ENCODE data around the gene SUN3. TPM values are rescaled to one million over a fixed set of nuclear protein-coding genes. Genes with fewer than 3 reads are reported as not detected.

SUN3 gene
- total RNA-seq, 2 experiments from 2014 or later: 2.9 TPM; not detected in 1

- Histone ChIP-seq H3K4me2 (ENCODE audit: low read length) (no peak overlapping the region), H3K9me2 (ENCODE audit: insufficient read depth, low read length) (no peaks in the 10 kb centered on the region), H3K36me3 (ENCODE audit: insufficient read depth, low read length) (no peaks in the 10 kb centered on the region), H3K79me2 (ENCODE audit: insufficient read depth, low read depth, low read length) (no peaks in the 10 kb centered on the region), H2AFZ (ENCODE audit: low read length) (no peak overlapping the region), H3K4me3 (ENCODE audit: low read depth, low read length, poor library complexity, severe bottlenecking) (no peak overlapping the region), H4K20me1 (ENCODE audit: insufficient read depth, low read length) (no peaks in the 10 kb centered on the region), H3K4me1 (ENCODE audit: insufficient read depth, low read length, poor library complexity, severe bottlenecking) (no peaks in the 10 kb centered on the region), H3K27ac (ENCODE audit: low read depth, low read length, poor library complexity, severe bottlenecking) (no peak overlapping the region), H3K9me3 (ENCODE audit: low read length) (no peaks in the 10 kb centered on the region)
- ChIA-PET CTCF (ENCODE audit: unreplicated experiment) (interaction anchor here (0.6 to 1.6 kb wide), 5 partner anchors 11 to 165 kb away, joined by 3 to 9 read pairs (median 3); no protein-coding TSS in a partner anchor), POLR2A (interaction anchor here (0.5 to 1.8 kb wide), 6 partner anchors 11 to 400 kb away, joined by 3 to 4 read pairs (median 3); no protein-coding TSS in a partner anchor)
- intact Hi-C loops (cut with micrococcal nuclease; ENCODE audit: unreplicated experiment): loop anchor here (1.0 to 2.0 kb wide), 3 partner anchors 24 to 209 kb away; no protein-coding TSS in a partner anchor
- TF ChIP-seq EZH2phosphoT487 (IDR thresholded peaks at IDR 0.05; ENCODE audit: borderline replicate concordance, low read depth, low read length) (no peak), CTCF (conservative IDR thresholded peaks at IDR 0.05; ENCODE audit: low read length) (peak; percentile 97)
- peak; percentile 81 for DNase-seq (ENCODE audit: low spot score)
- BruUV-seq (replicated peaks): no TSS peak
These were observed 83.5 kb downstream of the SUN3 start for GRCh38 chr7:47945261-47946015.

GRCh38 chr7:47944536-47945260 lies 84.2 kb downstream of the SUN3 start:
- no TSS peak for BruUV-seq (replicated peaks)
- Histone ChIP-seq H3K27ac (ENCODE audit: low read depth, low read length, poor library complexity, severe bottlenecking) (no peak overlapping the region), H3K9me3 (ENCODE audit: low read length) (no peaks in the 10 kb centered on the region), H3K79me2 (ENCODE audit: insufficient read depth, low read depth, low read length) (no peaks in the 10 kb centered on the region), H3K36me3 (ENCODE audit: insufficient read depth, low read length) (no peaks in the 10 kb centered on the region), H4K20me1 (ENCODE audit: insufficient read depth, low read length) (no peaks in the 10 kb centered on the region), H3K4me2 (ENCODE audit: low read length) (no peak overlapping the region), H2AFZ (ENCODE audit: low read length) (no peak overlapping the region), H3K9me2 (ENCODE audit: insufficient read depth, low read length) (no peaks in the 10 kb centered on the region), H3K4me3 (ENCODE audit: low read depth, low read length, poor library complexity, severe bottlenecking) (no peak overlapping the region), H3K4me1 (ENCODE audit: insufficient read depth, low read length, poor library complexity, severe bottlenecking) (no peaks in the 10 kb centered on the region)
- POLR2A ChIA-PET: interaction anchor here (0.5 to 1.8 kb wide), 6 partner anchors 10 to 215 kb away, joined by 3 to 4 read pairs (median 3); no protein-coding TSS in a partner anchor
- DNase-seq (ENCODE audit: low spot score): no peak
- CTCF ChIA-PET (ENCODE audit: unreplicated experiment): interaction anchor here (0.6 to 1.6 kb wide), 5 partner anchors 12 to 166 kb away, joined by 3 to 9 read pairs (median 3); no protein-coding TSS in a partner anchor
- no peak for TF ChIP-seq CTCF (conservative IDR thresholded peaks at IDR 0.05; ENCODE audit: low read length)
- TF ChIP-seq EZH2phosphoT487 (IDR thresholded peaks at IDR 0.05; ENCODE audit: borderline replicate concordance, low read depth, low read length): no peak
- intact Hi-C loops (cut with micrococcal nuclease; ENCODE audit: unreplicated experiment): loop anchor here (1.0 to 2.0 kb wide), 3 partner anchors 25 to 210 kb away; no protein-coding TSS in a partner anchor

All from OCI-LY7 (cell line).